Measurements from ENCODE around the gene ATRNL1. TPM values are rescaled to one million over a fixed set of nuclear protein-coding genes. Genes with fewer than 3 reads are reported as not detected.

The ATRNL1 gene
- total RNA-seq, 1 donor from 2014 or later: 2.9 TPM

GRCh38 chr10:115052226-115052625 lies 40.9 kb upstream of the ATRNL1 start:
- Histone ChIP-seq H3K36me3 (no peaks in the 10 kb centered on the region), H3K27me3 (ENCODE audit: low read depth) (no peaks in the 10 kb centered on the region), H3K27ac (replicated peaks) (no peak overlapping the region), H3K4me1 (no peaks in the 10 kb centered on the region), H3K4me3 (no peak overlapping the region), H3K9me3 (replicated peaks) (no peaks in the 10 kb centered on the region)
- TF ChIP-seq CTCF (IDR thresholded peaks at IDR 0.05; ENCODE audit: borderline replicate concordance): no peak
- intact Hi-C loops (cut with micrococcal nuclease): no loop called here
- DNase-seq: no peak

- Histone ChIP-seq H3K27ac (replicated peaks) (no peak overlapping the region), H3K4me3 (no peak overlapping the region), H3K27me3 (ENCODE audit: low read depth) (no peaks in the 10 kb centered on the region), H3K9me3 (replicated peaks) (no peaks in the 10 kb centered on the region), H3K4me1 (no peaks in the 10 kb centered on the region), H3K36me3 (no peaks in the 10 kb centered on the region)
- no peak for TF ChIP-seq CTCF (IDR thresholded peaks at IDR 0.05; ENCODE audit: borderline replicate concordance)
- DNase-seq: no peak
- intact Hi-C loops (cut with micrococcal nuclease): no loop called here
These were observed 40.4 kb upstream of the ATRNL1 start for GRCh38 chr10:115052728-115053127.

- intact Hi-C loops (cut with micrococcal nuclease): no loop called here
These were observed 37.0 kb upstream of the ATRNL1 start for GRCh38 chr10:115056186-115056585.

GRCh38 chr10:115059301-115059898 lies 33.8 kb upstream of the ATRNL1 start:
- H3K4me1 ChIP-seq: no peaks in the 10 kb centered on the region
- DNase-seq: no peak
- H3K36me3 ChIP-seq: no peaks in the 10 kb centered on the region
- H3K4me3 ChIP-seq: no peak overlapping the region
- peaks cover 6% of the 10 kb centered on the region for H3K27me3 ChIP-seq (ENCODE audit: low read depth)
- H3K27ac ChIP-seq (replicated peaks): no peak overlapping the region
- no peaks in the 10 kb centered on the region for H3K9me3 ChIP-seq (replicated peaks)
- TF ChIP-seq CTCF (IDR thresholded peaks at IDR 0.05; ENCODE audit: borderline replicate concordance): no peak
- intact Hi-C loops (cut with micrococcal nuclease): no loop called here

More at GRCh38 chr10:115056186-115056585, 37.0 kb upstream of the ATRNL1 start:
- H3K9me3 ChIP-seq (replicated peaks): no peaks in the 10 kb centered on the region
- peaks cover 6% of the 10 kb centered on the region for H3K27me3 ChIP-seq (ENCODE audit: low read depth)
- H3K27ac ChIP-seq (replicated peaks): no peak overlapping the region
- H3K36me3 ChIP-seq: no peaks in the 10 kb centered on the region
- H3K4me3 ChIP-seq: no peak overlapping the region
- no peak for TF ChIP-seq CTCF (IDR thresholded peaks at IDR 0.05; ENCODE audit: borderline replicate concordance)
- H3K4me1 ChIP-seq: no peaks in the 10 kb centered on the region
- no peak for DNase-seq

- Histone ChIP-seq H3K9me3 (replicated peaks) (no peaks in the 10 kb centered on the region), H3K27me3 (ENCODE audit: low read depth) (peaks cover 44% of the 10 kb centered on the region), H3K27ac (replicated peaks) (no peak overlapping the region), H3K4me1 (no peaks in the 10 kb centered on the region), H3K36me3 (no peaks in the 10 kb centered on the region), H3K4me3 (no peak overlapping the region)
- no peak for DNase-seq
- intact Hi-C loops (cut with micrococcal nuclease): no loop called here
- no peak for TF ChIP-seq CTCF (IDR thresholded peaks at IDR 0.05; ENCODE audit: borderline replicate concordance)
These were observed 29.2 kb upstream of the ATRNL1 start for GRCh38 chr10:115063701-115064658.

Data from left ventricle myocardium inferior (tissue), 1 donor.